K562 (cell line): Measurements from ENCODE around the gene RNF113B. TPM values are rescaled to one million over a fixed set of nuclear protein-coding genes. Genes with fewer than 3 reads are reported as not detected.

Source experiments
- ATAC-seq: fragments of 200-7000 bp; cut with Tn5 transposase; 3 replicates; pipeline ENCODE4 v1.9.1; 2020; ENCODE audit warnings: moderate library complexity
- BruUV-seq: library from RNA; stranded (reverse); fragments of 400-500 nt; replicated peaks from 2 replicates; lab custom pipeline; 2021; lab: Mats Ljungman, UMichigan
- CTCF ChIA-PET: fragments of 300-600 bp; formaldehyde crosslinking; extraction: SDS; loops from one replicate; lab custom pipeline; 2021; ENCODE audit warnings: low intra/inter-chr PET ratio; lab: Yijun Ruan, JAX
- POLR2A ChIA-PET: fragments of 300-600, 350-650 bp; sonication (Branson Sonifier 250); formaldehyde crosslinking; extraction: SDS; loops from one replicate; lab custom pipeline; 2021; ENCODE audit warnings: antibody characterized with exemption, inconsistent platforms; lab: Yijun Ruan, JAX
- DNase-seq, 4 experiments: peaks; one replicate each; pipeline versions ENCODE4 v3.0.0 to v3.0.0-alpha.2; 2011 to 2018; ENCODE audit warnings: low spot score in 3 of 4, mixed read lengths in 3 of 4; ENCODE audit errors: extremely low read depth in 1 of 4
- FAIRE-seq: peaks from 2 replicates; lab custom pipeline; 2011; peaks lifted over from hg19 to GRCh38; lab: Jason Lieb, UNC
- H2AFZ ChIP-seq: 2 replicates; pipeline ENCODE4 v1.6.0; 2011; ENCODE audit warnings: low read depth, low read length, control low read depth, inconsistent platforms
- H3K27ac ChIP-seq: fragments of 200-600 bp; 3 replicates; pipeline ENCODE4 v1.8.0; 2011; ENCODE audit warnings: low read depth, mild to moderate bottlenecking, control low read depth, inconsistent platforms, low read length, moderate library complexity, mixed read lengths; ENCODE audit errors: extremely low read depth
- H3K27me3 ChIP-seq, 2 experiments: fragments of 300-600 bp in 1 of 2; 2 replicates in 1 of 2; 3 replicates in 1 of 2; pipeline versions ENCODE4 v1.6.0 to v1.8.0; 2011; ENCODE audit warnings: inconsistent platforms in 2 of 2, low read length in 2 of 2, mild to moderate bottlenecking in 1 of 2, mixed read lengths in 1 of 2, moderate library complexity in 1 of 2; ENCODE audit not compliant: control insufficient read depth in 2 of 2, insufficient read depth in 2 of 2
- H3K36me3 ChIP-seq: fragments of 300-600 bp; 3 replicates; pipeline ENCODE4 v1.8.0; 2011; ENCODE audit warnings: mild to moderate bottlenecking, low read length, inconsistent platforms; ENCODE audit not compliant: control insufficient read depth, insufficient read depth
- H3K4me1 ChIP-seq, 2 experiments: fragments of 200-600 bp in 1 of 2; replicated peaks in 1 of 2; 2 replicates in 1 of 2; 3 replicates in 1 of 2; pipeline versions ENCODE4 v1.5.1 to v1.8.0; 2011; ENCODE audit warnings: inconsistent platforms in 2 of 2, low read length in 2 of 2, mild to moderate bottlenecking in 1 of 2, mixed read lengths in 1 of 2, moderate library complexity in 1 of 2; ENCODE audit not compliant: control insufficient read depth in 2 of 2, insufficient read depth in 2 of 2
- H3K4me2 ChIP-seq: 2 replicates; pipeline ENCODE4 v1.6.1; 2011; ENCODE audit warnings: low read length, control low read depth, inconsistent platforms, mixed read lengths; ENCODE audit not compliant: insufficient read depth
- H3K4me3 ChIP-seq: fragments of 200-600 bp; sonication (generic), shearing (Covaris generic); 2 replicates; pipeline ENCODE4 v1.5.1; 2016; ENCODE audit warnings: control low read depth, inconsistent platforms
- H3K79me2 ChIP-seq: fragments of 200-600 bp; 3 replicates; pipeline ENCODE4 v1.8.0; 2011; ENCODE audit warnings: low read length, inconsistent platforms; ENCODE audit not compliant: control insufficient read depth, insufficient read depth
- H3K9ac ChIP-seq, 2 experiments: 2 replicates each; pipeline versions ENCODE4 v1.6.0 to v1.6.1; 2011; ENCODE audit warnings: low read depth in 2 of 2, low read length in 2 of 2, control low read depth in 1 of 2, inconsistent platforms in 1 of 2, mild to moderate bottlenecking in 1 of 2, mixed read lengths in 1 of 2; ENCODE audit not compliant: insufficient read depth in 1 of 2
- H3K9me1 ChIP-seq: one replicate; pipeline ENCODE4 v1.6.0; 2011; ENCODE audit warnings: inconsistent platforms, mild to moderate bottlenecking, low read length, moderate library complexity; ENCODE audit not compliant: control insufficient read depth, insufficient read depth
- H3K9me3 ChIP-seq: replicated peaks from 2 replicates; pipeline ENCODE4 v1.5.1; 2011; ENCODE audit warnings: low read depth, low read length, inconsistent platforms; ENCODE audit not compliant: control insufficient read depth, insufficient read depth
- H4K20me1 ChIP-seq: replicated peaks from 2 replicates; pipeline ENCODE4 v1.6.1; 2011; ENCODE audit warnings: low read length, inconsistent platforms, mixed read lengths; ENCODE audit not compliant: control insufficient read depth, insufficient read depth
- CEBPZ ChIP-seq: fragments of 150-350 bp; IDR thresholded peaks from 2 replicates; pipeline ENCODE4 v1.6.1; 2014; ENCODE audit warnings: low read depth, mild to moderate bottlenecking, low read length, borderline replicate concordance
- NFIC ChIP-seq: fragments of 450-650 bp; IDR thresholded peaks from 2 replicates; pipeline ENCODE4 v1.6.1; 2017; ENCODE audit warnings: mild to moderate bottlenecking, inconsistent platforms
- NFIX ChIP-seq: fragments of 250-450 bp; sonication (Bioruptor Pico); IDR thresholded peaks from 2 replicates; pipeline ENCODE4 v1.4.0; 2020; ENCODE audit warnings: low read depth, mild to moderate bottlenecking, moderate library complexity
- WGBS: fragments of 100-300 bp; shearing (Covaris generic); methylation state at CpG from one replicate; pipeline ENCODE4 v1.1.6; 2016; ENCODE audit warnings: low coverage, mixed read lengths; ENCODE audit not compliant: insufficient coverage; ENCODE audit errors: missing lambda C conversion rate; 5-methylcytosine and 5-hydroxymethylcytosine counted together
- in situ Hi-C: fragments of 300-500 bp; cut with MboI; formaldehyde crosslinking; loops from 4 replicates; pipeline ENCODE4 v1.15.0; 2018; ENCODE audit warnings: inconsistent platforms, mixed read lengths
- intact Hi-C: fragments of 100-400 bp; cut with micrococcal nuclease; formaldehyde crosslinking; loops from 2 replicates; pipeline ENCODE4 v1.14.2; 2022
- polyA plus RNA-seq, 8 experiments: library from polyadenylated mRNA; depleted of rRNA in 4 of 8; stranded (reverse) in 5 of 8; unstranded in 3 of 8; fragments of >200 nt; fragmentation: Nextera tagmentation in 2 of 8; fragmentation: Illumina TruSeq in 1 of 8; extraction: Ambion mirVana in 2 of 8; extraction: Trizol in 1 of 8; gene quantifications; 2 replicates each; pipeline versions ENCODE4 v1.2.1 to v1.2.3, GENCODE V29; 2011 to 2014; ENCODE audit warnings: inconsistent platforms in 1 of 8, missing spikeins in 1 of 8
- total RNA-seq, 7 experiments: library from RNA; depleted of rRNA in 6 of 7; stranded (reverse); fragments of >200 nt in 6 of 7; fragmentation: Illumina TruSeq in 2 of 7; extraction: Trizol in 2 of 7; gene quantifications; 2 replicates each; pipeline versions ENCODE4 v1.2.1 to v1.2.3, GENCODE V29; 2011 to 2021; ENCODE audit warnings: low replicate concordance in 1 of 7

Gene RNF113B
- total and polyA plus RNA-seq, 9 of the 15 experiments (the other 6 are each of a cell fraction or from before 2014, with no cell fraction given), result 0.09 TPM; not detected in 8

DNA sequence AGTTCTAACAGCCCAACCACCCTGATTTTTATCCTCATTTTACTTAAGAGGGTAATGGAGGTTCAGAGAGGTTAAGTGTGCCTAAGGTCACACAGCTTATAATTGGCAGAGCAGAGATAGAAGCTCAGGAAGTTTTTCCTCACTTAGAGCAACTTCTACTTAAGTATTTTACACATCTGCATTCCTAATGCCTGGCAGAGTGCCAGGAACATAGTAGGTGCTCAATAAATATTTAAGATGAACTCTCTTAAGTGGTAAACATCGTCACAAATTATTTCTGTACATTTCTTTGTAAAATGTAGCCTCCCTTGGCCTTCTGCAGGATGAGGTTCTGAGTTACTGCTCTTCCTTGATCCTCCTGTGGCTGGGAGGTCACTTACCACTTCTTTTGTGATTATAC is 19.5 kb downstream of the RNF113B start:
- Histone ChIP-seq H4K20me1 (no peaks in the 10 kb centered on the region), H3K79me2 (no peaks in the 10 kb centered on the region), H3K4me1 (no peaks in the 10 kb centered on the region), H3K9ac (no peak overlapping the region), H2AFZ (no peak overlapping the region), H3K4me2 (no peak overlapping the region)
- intact Hi-C loops, result no loop called here
- ChIA-PET CTCF (no interaction called here), POLR2A (no interaction called here)
- no peak for ATAC-seq
- 0% methylated on average over 1 of the region's 1 CpG for WGBS
- in situ Hi-C loops, result no loop called here
- DNase-seq, result no peak
- no peak for FAIRE-seq
- TF ChIP-seq CEBPZ (no peak), NFIX (CRISPR knock-in tag) (peak; percentile 59), NFIC (peak; percentile 74)
- TF ChIP-seq, all 486 proteins: peak for 2
- H3K4me3 ChIP-seq, result no peak overlapping the region
- no peaks in the 10 kb centered on the region for H3K27me3 ChIP-seq
- no TSS peak for BruUV-seq
- no peak overlapping the region for H3K27ac ChIP-seq
- no peaks in the 10 kb centered on the region for H3K36me3 ChIP-seq
- no peaks in the 10 kb centered on the region for H3K9me3 ChIP-seq
- no peaks in the 10 kb centered on the region for H3K9me1 ChIP-seq
